SK-N-SH treated with all-trans-retinoic acid at 6 μM for 48 hours (cell line): ENCODE results near the gene S100A5.

Experiments
- BACH2 ChIP-seq: fragments of 250-450 bp; sonication (Bioruptor Pico); IDR thresholded peaks from 2 replicates; pipeline ENCODE4 v1.9.0; 2021; ENCODE audit warnings: mild to moderate bottlenecking, borderline replicate concordance
- TCF4 ChIP-seq: fragments of 250-450 bp; sonication (Bioruptor Pico); IDR thresholded peaks from 2 replicates; pipeline ENCODE4 v1.8.0; 2021; ENCODE audit warnings: mild to moderate bottlenecking, moderate library complexity, borderline replicate concordance
- ZFP3 ChIP-seq: fragments of 250-450 bp; sonication (Bioruptor Pico); IDR thresholded peaks from 2 replicates; pipeline ENCODE4 v1.5.0; 2020; ENCODE audit warnings: mild to moderate bottlenecking, moderate library complexity
- TF ChIP-seq, protein P1 (sequence below): fragments of 250-450 bp; sonication (Bioruptor Pico); IDR thresholded peaks from 2 replicates; pipeline ENCODE4 v1.8.0; 2020; ENCODE audit warnings: mild to moderate bottlenecking, moderate library complexity, borderline replicate concordance

DNA sequence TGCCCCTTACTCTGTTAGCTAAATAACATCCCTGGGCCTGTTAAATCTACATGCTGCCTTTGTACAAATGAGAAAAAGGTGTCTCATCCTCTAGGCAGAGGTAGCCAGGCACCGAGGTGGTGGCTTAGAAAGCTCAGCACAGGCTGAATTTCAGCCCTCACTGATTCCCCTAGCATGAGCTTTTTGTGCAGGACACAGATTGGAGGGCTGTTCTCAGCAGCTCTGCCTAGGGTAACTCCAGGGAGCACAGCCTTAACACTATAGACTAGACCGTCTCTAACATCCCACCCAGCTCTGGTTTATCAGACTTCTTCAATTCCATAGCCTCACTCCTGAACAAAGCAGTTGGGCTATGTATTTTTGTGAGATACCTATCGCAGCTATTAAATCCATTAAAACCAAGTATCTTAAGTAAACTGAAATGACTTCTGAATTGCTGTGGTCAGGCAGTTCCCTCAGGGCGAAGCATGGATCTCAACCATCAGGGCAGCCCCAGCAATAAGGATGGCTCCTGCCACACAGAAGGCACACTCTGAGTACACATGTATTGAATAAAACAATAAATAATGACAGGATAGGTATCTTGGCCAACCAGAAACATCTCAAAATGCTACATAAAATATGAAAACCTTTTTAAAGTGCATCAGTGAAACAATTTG is 19.8 kb downstream of the S100A5 start:
- TF ChIP-seq, protein P1, sequence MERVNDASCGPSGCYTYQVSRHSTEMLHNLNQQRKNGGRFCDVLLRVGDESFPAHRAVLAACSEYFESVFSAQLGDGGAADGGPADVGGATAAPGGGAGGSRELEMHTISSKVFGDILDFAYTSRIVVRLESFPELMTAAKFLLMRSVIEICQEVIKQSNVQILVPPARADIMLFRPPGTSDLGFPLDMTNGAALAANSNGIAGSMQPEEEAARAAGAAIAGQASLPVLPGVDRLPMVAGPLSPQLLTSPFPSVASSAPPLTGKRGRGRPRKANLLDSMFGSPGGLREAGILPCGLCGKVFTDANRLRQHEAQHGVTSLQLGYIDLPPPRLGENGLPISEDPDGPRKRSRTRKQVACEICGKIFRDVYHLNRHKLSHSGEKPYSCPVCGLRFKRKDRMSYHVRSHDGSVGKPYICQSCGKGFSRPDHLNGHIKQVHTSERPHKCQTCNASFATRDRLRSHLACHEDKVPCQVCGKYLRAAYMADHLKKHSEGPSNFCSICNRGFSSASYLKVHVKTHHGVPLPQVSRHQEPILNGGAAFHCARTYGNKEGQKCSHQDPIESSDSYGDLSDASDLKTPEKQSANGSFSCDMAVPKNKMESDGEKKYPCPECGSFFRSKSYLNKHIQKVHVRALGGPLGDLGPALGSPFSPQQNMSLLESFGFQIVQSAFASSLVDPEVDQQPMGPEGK (CRISPR knock-in tag): no peak
- TF ChIP-seq TCF4 (CRISPR knock-in tag) (no peak), BACH2 (CRISPR knock-in tag) (no peak), ZFP3 (no peak)
